Effector memory CD4-positive, alpha-beta T cell (primary cell): ENCODE measurements around the gene C2orf68.

ENCODE experiments used
- DNase-seq, 3 donors: peaks; one replicate each; pipeline ENCODE4 v3.0.0-alpha.2; 2020
- H3K27ac ChIP-seq: 2 replicates; pipeline ENCODE4 v1.7.0; 2013; ENCODE audit warnings: mild to moderate bottlenecking, low read length, moderate library complexity; ENCODE audit not compliant: insufficient read depth, poor library complexity, severe bottlenecking
- H3K27me3 ChIP-seq: replicated peaks from 2 replicates; pipeline ENCODE4 v1.7.0; 2013; ENCODE audit warnings: mild to moderate bottlenecking, low read length; ENCODE audit not compliant: insufficient read depth, control insufficient read depth, poor library complexity, severe bottlenecking
- H3K36me3 ChIP-seq: 2 replicates; pipeline ENCODE4 v1.7.0; 2013; ENCODE audit warnings: mild to moderate bottlenecking, low read length, moderate library complexity; ENCODE audit not compliant: control insufficient read depth, insufficient read depth
- H3K4me1 ChIP-seq: 2 replicates; pipeline ENCODE4 v1.7.0; 2013; ENCODE audit warnings: low read length, mild to moderate bottlenecking; ENCODE audit not compliant: control insufficient read depth, insufficient read depth, poor library complexity, severe bottlenecking
- H3K4me3 ChIP-seq: 2 replicates; pipeline ENCODE4 v1.7.0; 2013; ENCODE audit warnings: low read length, low read depth, mild to moderate bottlenecking; ENCODE audit not compliant: insufficient read depth, poor library complexity, severe bottlenecking
- H3K9me3 ChIP-seq: 2 replicates; pipeline ENCODE4 v1.7.0; 2013; ENCODE audit warnings: mild to moderate bottlenecking, low read length, moderate library complexity; ENCODE audit not compliant: control insufficient read depth

Gene C2orf68

GRCh38 chr2:85652056-85652455 is 40.2 kb upstream of the C2orf68 start:
- Histone ChIP-seq H3K27me3 (no peaks in the 10 kb centered on the region), H3K9me3 (no peaks in the 10 kb centered on the region), H3K4me3 (no peak overlapping the region), H3K4me1 (no peaks in the 10 kb centered on the region), H3K27ac (no peak overlapping the region), H3K36me3 (peaks cover 28% of the 10 kb centered on the region)
- DNase-seq, result no peak

DNA sequence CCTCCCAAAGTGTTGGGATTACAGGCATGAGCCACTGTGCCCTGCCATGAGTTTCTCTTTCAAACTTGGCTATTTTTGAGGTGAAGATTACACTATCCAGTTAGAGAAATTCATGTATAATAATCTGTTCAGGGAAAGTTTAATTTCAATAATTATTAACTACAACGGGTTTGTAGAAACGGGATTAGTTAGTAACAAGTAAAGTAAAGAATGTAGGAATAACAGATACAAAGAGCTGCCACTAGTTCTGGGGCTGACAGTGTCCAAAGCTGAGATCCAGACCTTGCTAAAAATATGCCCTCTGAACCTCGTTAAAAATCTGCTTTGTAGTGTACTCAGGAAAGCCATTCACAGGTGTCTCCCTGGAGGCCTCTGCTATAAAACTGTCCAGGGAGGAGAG is 39.2 kb upstream of the C2orf68 start:
- H3K36me3 ChIP-seq, result peaks cover 37% of the 10 kb centered on the region
- no peak overlapping the region for H3K27ac ChIP-seq
- no peaks in the 10 kb centered on the region for H3K9me3 ChIP-seq
- H3K4me1 ChIP-seq, result no peaks in the 10 kb centered on the region
- no peaks in the 10 kb centered on the region for H3K27me3 ChIP-seq
- DNase-seq, result no peak
- no peak overlapping the region for H3K4me3 ChIP-seq

- DNase-seq, result no peak
- H3K27me3 ChIP-seq, result no peaks in the 10 kb centered on the region
- no peaks in the 10 kb centered on the region for H3K4me1 ChIP-seq
- H3K36me3 ChIP-seq, result peaks cover 43% of the 10 kb centered on the region
- H3K4me3 ChIP-seq, result no peak overlapping the region
- H3K27ac ChIP-seq, result no peak overlapping the region
- no peaks in the 10 kb centered on the region for H3K9me3 ChIP-seq
These were observed 38.6 kb upstream of the C2orf68 start for GRCh38 chr2:85650456-85650855.

DNA sequence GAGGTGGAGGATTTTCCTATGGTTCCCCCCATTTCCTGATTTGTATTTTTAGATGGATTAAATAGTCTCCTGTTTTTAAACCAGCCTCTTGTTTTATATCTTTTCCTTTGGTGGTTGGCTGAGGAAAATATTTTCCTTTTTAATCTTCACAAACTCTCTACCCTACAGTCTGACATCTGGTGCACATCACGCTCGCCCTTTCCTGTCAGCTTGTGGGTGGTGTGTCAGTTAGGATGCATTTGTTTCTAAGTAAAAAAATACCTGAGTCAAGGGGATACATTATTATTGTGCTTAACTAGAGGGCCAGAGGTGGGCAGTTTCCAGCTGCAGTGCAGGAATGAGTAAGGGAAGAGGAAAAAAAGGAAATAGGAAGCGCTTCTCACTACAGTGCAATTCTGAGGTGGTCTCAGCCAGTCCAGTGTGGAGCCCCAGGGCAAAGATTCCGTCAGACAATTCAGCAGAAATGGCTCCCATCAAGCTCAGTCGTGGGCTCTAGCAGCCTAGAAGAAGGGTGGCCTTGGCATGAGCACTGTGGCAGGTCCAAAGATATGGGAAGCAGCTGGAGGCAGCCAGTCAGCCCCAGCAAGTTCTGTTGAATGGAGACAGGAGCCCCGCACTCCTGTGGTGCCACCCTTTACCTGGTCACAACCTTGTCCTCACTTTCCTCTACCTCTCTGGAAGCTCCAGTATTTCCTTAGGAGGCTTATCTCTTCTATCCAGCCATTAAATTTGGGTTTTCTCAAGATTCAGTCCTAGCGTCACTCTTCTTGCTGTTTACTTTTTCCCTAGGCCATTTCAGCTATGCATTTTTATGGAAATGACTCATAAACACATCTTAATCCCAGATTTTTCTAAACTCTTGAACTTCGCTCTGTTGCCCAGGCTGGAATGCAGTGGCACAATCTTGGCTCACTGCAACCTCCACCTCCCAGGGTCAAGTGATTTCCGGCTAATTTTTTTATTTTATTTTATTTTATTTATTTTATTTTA is 37.6 kb upstream of the C2orf68 start:
- no peak overlapping the region for H3K4me3 ChIP-seq
- peaks cover 53% of the 10 kb centered on the region for H3K36me3 ChIP-seq
- H3K27me3 ChIP-seq, result no peaks in the 10 kb centered on the region
- H3K4me1 ChIP-seq, result no peaks in the 10 kb centered on the region
- no peak for DNase-seq
- H3K27ac ChIP-seq, result no peak overlapping the region
- no peaks in the 10 kb centered on the region for H3K9me3 ChIP-seq

- DNase-seq, result no peak
- H3K4me1 ChIP-seq, result no peaks in the 10 kb centered on the region
- no peak overlapping the region for H3K27ac ChIP-seq
- peaks cover 61% of the 10 kb centered on the region for H3K36me3 ChIP-seq
- H3K4me3 ChIP-seq, result no peak overlapping the region
- H3K9me3 ChIP-seq, result no peaks in the 10 kb centered on the region
- no peaks in the 10 kb centered on the region for H3K27me3 ChIP-seq
These were observed 36.8 kb upstream of the C2orf68 start for GRCh38 chr2:85648619-85649018.

- Histone ChIP-seq H3K36me3 (peaks cover 62% of the 10 kb centered on the region), H3K9me3 (no peaks in the 10 kb centered on the region), H3K27ac (no peak overlapping the region)
These were observed 36.1 kb upstream of the C2orf68 start for GRCh38 chr2:85647823-85648526.

DNA sequence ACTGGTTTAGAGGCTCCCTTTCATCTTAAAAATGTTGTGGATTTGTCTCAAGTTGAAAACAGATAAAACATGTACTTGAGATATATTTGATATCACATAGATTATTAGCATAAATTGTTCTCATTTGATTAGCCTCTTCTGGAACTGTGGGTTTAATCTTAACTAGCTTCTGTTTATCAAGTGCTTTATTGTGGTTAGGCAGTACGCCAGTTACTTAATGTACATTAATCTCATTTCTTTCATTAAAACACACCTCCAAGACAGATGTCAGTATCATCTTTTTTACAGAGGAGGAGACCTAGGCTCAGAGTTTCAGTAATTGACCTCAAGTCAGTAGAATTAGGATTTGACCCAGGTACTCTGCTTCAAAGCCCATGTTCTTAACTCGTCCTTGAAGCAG is 34.3 kb upstream of the C2orf68 start:
- H3K27me3 ChIP-seq, result no peaks in the 10 kb centered on the region
- no peaks in the 10 kb centered on the region for H3K9me3 ChIP-seq
- H3K4me3 ChIP-seq, result no peak overlapping the region
- H3K27ac ChIP-seq, result no peak overlapping the region
- no peaks in the 10 kb centered on the region for H3K4me1 ChIP-seq
- no peak for DNase-seq
- peaks cover 79% of the 10 kb centered on the region for H3K36me3 ChIP-seq

More at GRCh38 chr2:85647823-85648526, 36.1 kb upstream of the C2orf68 start:
- DNase-seq, result no peak
- H3K27me3 ChIP-seq, result no peaks in the 10 kb centered on the region
- H3K4me1 ChIP-seq, result no peaks in the 10 kb centered on the region
- no peak overlapping the region for H3K4me3 ChIP-seq

GRCh38 chr2:85644909-85645308 is 33.0 kb upstream of the C2orf68 start:
- no peak for DNase-seq
- Histone ChIP-seq H3K27ac (no peak overlapping the region), H3K9me3 (no peaks in the 10 kb centered on the region), H3K4me1 (no peaks in the 10 kb centered on the region), H3K4me3 (no peak overlapping the region), H3K27me3 (no peaks in the 10 kb centered on the region), H3K36me3 (peaks cover 89% of the 10 kb centered on the region)

- H3K4me3 ChIP-seq, result no peak overlapping the region
- no peaks in the 10 kb centered on the region for H3K4me1 ChIP-seq
- no peak for DNase-seq
- no peaks in the 10 kb centered on the region for H3K9me3 ChIP-seq
- H3K27me3 ChIP-seq, result no peaks in the 10 kb centered on the region
- peaks cover 82% of the 10 kb centered on the region for H3K36me3 ChIP-seq
- no peak overlapping the region for H3K27ac ChIP-seq
These were observed 30.9 kb upstream of the C2orf68 start for GRCh38 chr2:85642725-85643124.

GRCh38 chr2:85635636-85636035 is 23.8 kb upstream of the C2orf68 start:
- Histone ChIP-seq H3K4me1 (no peaks in the 10 kb centered on the region), H3K27me3 (no peaks in the 10 kb centered on the region), H3K36me3 (peaks cover 72% of the 10 kb centered on the region), H3K27ac (no peak overlapping the region), H3K4me3 (no peak overlapping the region), H3K9me3 (no peaks in the 10 kb centered on the region)
- DNase-seq, result no peak
